Thyroid gland (tissue), 4 donors: Measurements from ENCODE around the gene DCLRE1A. TPM values are rescaled to one million over a fixed set of nuclear protein-coding genes. Genes with fewer than 3 reads are reported as not detected.

Experiments
- DNase-seq, 2 donors: peaks; one replicate each; pipeline ENCODE4 v3.0.0-alpha.2; 2019
- H3K27ac ChIP-seq, 3 donors: fragments of 200-600 bp; sonication (generic); 1 replicate in 2 of 3; 2 replicates in 1 of 3; pipeline ENCODE4 v1.5.1; 2016 to 2019; ENCODE audit warnings: mild to moderate bottlenecking in 1 of 3, moderate library complexity in 1 of 3
- H3K27me3 ChIP-seq: fragments of 200-600 bp; sonication (generic); one replicate; pipeline ENCODE4 v1.5.1; 2019
- H3K36me3 ChIP-seq, 2 donors: fragments of 200-600 bp; sonication (generic); one replicate each; pipeline ENCODE4 v1.5.1; 2016 to 2019
- H3K4me1 ChIP-seq, 2 donors: fragments of 200-600 bp; sonication (generic); one replicate each; pipeline ENCODE4 v1.5.1; 2017 to 2019
- H3K4me3 ChIP-seq, 3 donors: fragments of 200-600 bp; sonication (generic); replicated peaks in 1 of 3; 1 replicate in 2 of 3; 2 replicates in 1 of 3; pipeline ENCODE4 v1.5.1; 2016; ENCODE audit warnings: mild to moderate bottlenecking in 1 of 3
- H3K9me3 ChIP-seq: fragments of 200-600 bp; sonication (generic); one replicate; pipeline ENCODE4 v1.5.1; 2017
- CTCF ChIP-seq, 6 experiments: fragments of 200-600 bp in 3 of 6; fragments of 450-650 bp in 3 of 6; sonication (generic) in 3 of 6; IDR thresholded peaks; one replicate each; pipeline ENCODE4 v1.5.1; 2016 to 2019; ENCODE audit warnings: antibody characterized with exemption in 6 of 6, mild to moderate bottlenecking in 2 of 6, inconsistent platforms in 1 of 6, moderate library complexity in 1 of 6
- POLR2A ChIP-seq, 2 donors: fragments of 450-650 bp; IDR thresholded peaks; one replicate each; pipeline ENCODE4 v1.6.1; 2017; ENCODE audit warnings: antibody characterized with exemption in 2 of 2, mild to moderate bottlenecking in 2 of 2, moderate library complexity in 1 of 2
- WGBS, 2 donors: methylation state at CpG; one replicate each; pipeline ENCODE4 v1.1.5; 2017; 5-methylcytosine and 5-hydroxymethylcytosine counted together
- intact Hi-C: fragments of 100-400 bp; cut with DNase I; formaldehyde crosslinking; loops from one replicate; pipeline ENCODE4 v1.15.1; 2023
- total RNA-seq, 4 donors: library from RNA; depleted of rRNA; stranded (reverse); fragments of >200 nt; gene quantifications; one replicate each; pipeline ENCODE4 v1.2.3, GENCODE V29; 2016

Gene DCLRE1A
- total RNA-seq = 1 to 10 TPM; 5.8 to 9.0 (median 6.8) TPM

GRCh38 chr10:113854013-113854760 lies at the start of gene DCLRE1A, which contains the start of gene NHLRC2:
Gene DCLRE1A (minus strand): TSS chr10:113854082. CDS start chr10:113853182, 900 bp downstream.
Gene NHLRC2 (plus strand): TSS chr10:113854661. CDS start chr10:113854873, 212 bp downstream.
- Histone ChIP-seq H3K4me1 (peaks cover 17 to 22% of the 10 kb centered on the region in 2 donors), H3K36me3 (no peaks in the 10 kb centered on the region), H3K4me3 (peak within 1 kb of the TSS; percentile 73 to 95 (median 88)), H3K27ac (peak within 1 kb of the TSS; percentile 86 to 94 (median 91)), H3K27me3 (no peaks in the 10 kb centered on the region), H3K9me3 (no peaks in the 10 kb centered on the region)
- 0% methylated on average over 38 to 39 of the region's 39 CpGs for WGBS, 2 donors
- TF ChIP-seq POLR2A (IDR thresholded peaks at IDR 0.05) = no peak
- no peak for TF ChIP-seq CTCF (IDR thresholded peaks at IDR 0.05)
- peak; percentile 76 for DNase-seq
- intact Hi-C loops = no loop called here

GRCh38 chr10:113899952-113900598 lies 46.2 kb upstream of the DCLRE1A start:
- no peaks in the 10 kb centered on the region for H3K9me3 ChIP-seq
- no peak overlapping the region for H3K4me3 ChIP-seq
- intact Hi-C loops = no loop called here
- no peaks in the 10 kb centered on the region for H3K4me1 ChIP-seq
- H3K27me3 ChIP-seq = no peaks in the 10 kb centered on the region
- H3K36me3 ChIP-seq = peaks cover 22 to 28% of the 10 kb centered on the region in 2 donors
- WGBS, 2 donors = 90 to 98% methylated on average over 2 of the region's 2 CpGs
- DNase-seq = no peak
- no peak for TF ChIP-seq POLR2A (IDR thresholded peaks at IDR 0.05)
- no peak for TF ChIP-seq CTCF (IDR thresholded peaks at IDR 0.05)
- H3K27ac ChIP-seq = no peak overlapping the region

GRCh38 chr10:113897693-113898618 lies 44.1 kb upstream of the DCLRE1A start:
- H3K4me3 ChIP-seq = no peak overlapping the region
- peaks cover 6 to 10% of the 10 kb centered on the region in 2 donors for H3K36me3 ChIP-seq
- no peaks in the 10 kb centered on the region for H3K4me1 ChIP-seq
- TF ChIP-seq POLR2A (IDR thresholded peaks at IDR 0.05) (no peak), CTCF (IDR thresholded peaks at IDR 0.05) (no peak)
- no peaks in the 10 kb centered on the region for H3K9me3 ChIP-seq
- no peaks in the 10 kb centered on the region for H3K27me3 ChIP-seq
- no peak for DNase-seq
- intact Hi-C loops = no loop called here
- 93 to 95% methylated on average over 6 of the region's 6 CpGs for WGBS, 2 donors
- no peak overlapping the region for H3K27ac ChIP-seq

GRCh38 chr10:113895018-113895417 lies 41.1 kb upstream of the DCLRE1A start:
- DNase-seq = no peak
- no peaks in the 10 kb centered on the region for H3K4me1 ChIP-seq
- intact Hi-C loops = no loop called here
- H3K36me3 ChIP-seq = no peaks in the 10 kb centered on the region
- no peak overlapping the region for H3K4me3 ChIP-seq
- TF ChIP-seq POLR2A (IDR thresholded peaks at IDR 0.05) = no peak
- TF ChIP-seq CTCF (IDR thresholded peaks at IDR 0.05) = no peak
- H3K27ac ChIP-seq = no peak overlapping the region
- H3K27me3 ChIP-seq = no peaks in the 10 kb centered on the region
- no peaks in the 10 kb centered on the region for H3K9me3 ChIP-seq
